AG04450 (cell line): ENCODE measurements around the gene S100A3. TPM values are rescaled to one million over a fixed set of nuclear protein-coding genes. Genes with fewer than 3 reads are reported as not detected.

Experiments
- CTCF ChIA-PET: fragments of 300-600, 350-600 bp; formaldehyde crosslinking; extraction: SDS; loops from one replicate; lab custom pipeline; 2022; ENCODE audit warnings: antibody characterized with exemption, inconsistent platforms; lab: Charles Lee
- POLR2A ChIA-PET: fragments of 350-600 bp; formaldehyde crosslinking; extraction: SDS; loops from one replicate; lab custom pipeline; 2021; ENCODE audit warnings: antibody characterized with exemption, inconsistent platforms; lab: Yijun Ruan, JAX
- DNase-seq: peaks from one replicate; pipeline ENCODE4 v3.0.0-alpha.2; 2011; ENCODE audit warnings: low read depth, low spot score
- H3K27ac ChIP-seq: one replicate; pipeline ENCODE4 v1.5.1; 2012; ENCODE audit warnings: low read depth, low read length, control low read depth
- H3K27me3 ChIP-seq: one replicate; pipeline ENCODE4 v1.6.0; 2012; ENCODE audit warnings: low read length; ENCODE audit not compliant: control insufficient read depth, insufficient read depth
- H3K4me3 ChIP-seq: 2 replicates; pipeline ENCODE4 v1.5.1; 2011; ENCODE audit warnings: mild to moderate bottlenecking, low read depth, low read length, control low read depth
- H3K9me3 ChIP-seq: 2 replicates; pipeline ENCODE4 v1.5.1; 2012; ENCODE audit warnings: low read length; ENCODE audit not compliant: control insufficient read depth, insufficient read depth
- polyA plus RNA-seq: library from polyadenylated mRNA; depleted of rRNA; stranded (reverse); fragments of >200 nt; gene quantifications from 2 replicates; pipeline ENCODE4 v1.2.3, GENCODE V29; 2011; rRNA removed
- TF ChIP-seq, protein P1 (sequence below): IDR thresholded peaks from 2 replicates; pipeline ENCODE4 v1.5.1; 2011; ENCODE audit warnings: low read depth, low read length, control low read depth, inconsistent platforms

S100A3 gene
- polyA plus RNA-seq, 1 experiment, result 1.8 TPM

DNA sequence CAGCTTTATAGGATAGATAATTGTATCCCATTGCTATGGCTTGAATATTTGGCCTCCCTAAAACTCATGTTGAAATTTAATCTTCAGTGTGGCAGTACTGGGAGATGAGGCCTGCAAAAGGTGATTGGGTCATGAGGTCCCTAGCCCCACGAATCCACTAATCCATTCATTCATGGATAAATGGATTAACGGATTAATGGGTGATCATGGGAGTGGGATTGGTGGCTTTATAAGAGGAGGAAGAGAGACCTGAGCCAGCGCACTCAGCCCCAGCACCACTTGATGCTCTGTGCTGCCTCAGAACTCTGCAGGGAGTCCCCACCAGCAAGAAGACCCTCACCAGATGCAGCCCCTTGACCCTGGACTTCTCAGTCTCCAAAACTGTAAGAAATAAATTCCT, 45.3 kb downstream of the S100A3 start:
- POLR2A ChIA-PET, result no interaction called here
- Histone ChIP-seq H3K9me3 (no peaks in the 10 kb centered on the region), H3K4me3 (no peak overlapping the region), H3K27ac (no peak overlapping the region), H3K27me3 (peaks cover 7% of the 10 kb centered on the region)
- TF ChIP-seq, protein P1, sequence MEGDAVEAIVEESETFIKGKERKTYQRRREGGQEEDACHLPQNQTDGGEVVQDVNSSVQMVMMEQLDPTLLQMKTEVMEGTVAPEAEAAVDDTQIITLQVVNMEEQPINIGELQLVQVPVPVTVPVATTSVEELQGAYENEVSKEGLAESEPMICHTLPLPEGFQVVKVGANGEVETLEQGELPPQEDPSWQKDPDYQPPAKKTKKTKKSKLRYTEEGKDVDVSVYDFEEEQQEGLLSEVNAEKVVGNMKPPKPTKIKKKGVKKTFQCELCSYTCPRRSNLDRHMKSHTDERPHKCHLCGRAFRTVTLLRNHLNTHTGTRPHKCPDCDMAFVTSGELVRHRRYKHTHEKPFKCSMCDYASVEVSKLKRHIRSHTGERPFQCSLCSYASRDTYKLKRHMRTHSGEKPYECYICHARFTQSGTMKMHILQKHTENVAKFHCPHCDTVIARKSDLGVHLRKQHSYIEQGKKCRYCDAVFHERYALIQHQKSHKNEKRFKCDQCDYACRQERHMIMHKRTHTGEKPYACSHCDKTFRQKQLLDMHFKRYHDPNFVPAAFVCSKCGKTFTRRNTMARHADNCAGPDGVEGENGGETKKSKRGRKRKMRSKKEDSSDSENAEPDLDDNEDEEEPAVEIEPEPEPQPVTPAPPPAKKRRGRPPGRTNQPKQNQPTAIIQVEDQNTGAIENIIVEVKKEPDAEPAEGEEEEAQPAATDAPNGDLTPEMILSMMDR, result no peak
- CTCF ChIA-PET, result interaction anchor here (0.9 to 1.8 kb wide), 2 partner anchors 9 to 69 kb away, joined by 3 to 7 read pairs; no protein-coding TSS in a partner anchor
- DNase-seq, result no peak

DNA sequence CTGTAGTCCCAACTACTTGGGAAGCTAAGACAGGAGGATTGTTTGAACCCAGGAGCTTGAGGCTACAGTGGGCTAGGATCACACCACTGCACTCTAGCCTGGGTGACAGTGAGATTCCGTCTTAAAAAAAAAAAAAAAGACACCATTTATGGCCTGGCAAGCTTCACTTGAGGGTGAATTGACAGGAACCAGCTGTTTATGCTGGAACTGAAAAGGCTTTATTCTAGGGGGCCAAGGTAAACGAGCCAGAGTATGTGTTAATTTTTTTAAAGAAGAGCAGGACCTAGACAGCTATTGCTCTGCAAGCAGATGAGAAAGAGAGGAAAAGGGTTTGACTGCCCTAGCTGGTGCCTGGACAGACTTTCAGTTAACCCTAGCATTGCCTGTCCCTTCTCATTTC, 50.3 kb downstream of the S100A3 start:
- TF ChIP-seq, protein P1, result no peak
- no peaks in the 10 kb centered on the region for H3K9me3 ChIP-seq
- no peak overlapping the region for H3K27ac ChIP-seq
- no peak overlapping the region for H3K4me3 ChIP-seq
- no peak for DNase-seq
- CTCF ChIA-PET, result interaction anchor here (1.3 to 13.0 kb wide), 4 partner anchors 12 to 144 kb away, joined by 3 to 354 read pairs (median 9); partner anchors contain the start of gene S100A9
- peaks cover 13% of the 10 kb centered on the region for H3K27me3 ChIP-seq
- POLR2A ChIA-PET, result interaction anchor here (0.6 kb wide), 1 partner anchor 34 kb away, joined by 3 read pairs; no protein-coding TSS in a partner anchor

Other genes starting within 250 kb of the S100A3 start
- gene PGLYRP3, start 236.3 kb downstream of the S100A3 start, polyA plus RNA-seq, result not detected in 2 replicates
- gene PGLYRP4, start 200.4 kb downstream of the S100A3 start, polyA plus RNA-seq, result not detected in 2 replicates
- not detected in 2 replicates for gene S100A9, start 191.4 kb downstream of the S100A3 start, polyA plus RNA-seq
- gene S100A12, start 173.6 kb downstream of the S100A3 start, polyA plus RNA-seq, result not detected in 2 replicates
- gene S100A8, start 158.2 kb downstream of the S100A3 start, polyA plus RNA-seq, result not detected in 2 replicates
- gene S100A7A, start 132.7 kb downstream of the S100A3 start, polyA plus RNA-seq, result not detected in 2 replicates
- gene S100A7, start 88.6 kb downstream of the S100A3 start, polyA plus RNA-seq, result not detected in 2 replicates
- gene S100A6, start 13.3 kb downstream of the S100A3 start, polyA plus RNA-seq, result 1,379 and 2,089 TPM in 2 replicates
- 0.25 and 0.42 TPM in 2 replicates for gene S100A5, start 8.3 kb downstream of the S100A3 start, polyA plus RNA-seq
- 20.0 and 20.7 TPM in 2 replicates for gene S100A4, start 3.5 kb downstream of the S100A3 start, polyA plus RNA-seq
- gene S100A2, start 16.6 kb upstream of the S100A3 start, polyA plus RNA-seq, result 3.9 and 5.2 TPM in 2 replicates
- gene S100A16, start 63.9 kb upstream of the S100A3 start, polyA plus RNA-seq, result 224 and 256 TPM in 2 replicates
- gene S100A14, start 67.1 kb upstream of the S100A3 start, polyA plus RNA-seq, result 0.09 TPM in 1 of 2 replicates, not detected in the other
- gene S100A13, start 78.2 kb upstream of the S100A3 start, polyA plus RNA-seq, result 310 and 323 TPM in 2 replicates
- 0.21 and 0.31 TPM in 2 replicates for gene S100A1, start 79.2 kb upstream of the S100A3 start, polyA plus RNA-seq
- 49.2 and 59.5 TPM in 2 replicates for gene CHTOP, start 84.8 kb upstream of the S100A3 start, polyA plus RNA-seq
- 54.1 and 56.8 TPM in 2 replicates for gene SNAPIN, start 109.4 kb upstream of the S100A3 start, polyA plus RNA-seq
- 308 and 326 TPM in 2 replicates for gene ILF2, start 121.7 kb upstream of the S100A3 start, polyA plus RNA-seq
- 0.02 TPM in 1 of 2 replicates, not detected in the other for gene NPR1, start 129.4 kb upstream of the S100A3 start, polyA plus RNA-seq
- 44.5 and 45.1 TPM in 2 replicates for gene INTS3, start 178.8 kb upstream of the S100A3 start, polyA plus RNA-seq
- 9.9 and 14.3 TPM in 2 replicates for gene SLC27A3, start 226.1 kb upstream of the S100A3 start, polyA plus RNA-seq